Measurements from ENCODE around the gene IFNA14. TPM values are rescaled to one million over a fixed set of nuclear protein-coding genes. Genes with fewer than 3 reads are reported as not detected.

IFNA14 gene
- total RNA-seq, 1 donor from 2014 or later: not detected

GRCh38 chr9:21268347-21268657, 28.5 kb upstream of the IFNA14 start:
- DNase-seq (ENCODE audit: low spot score): no peak
- H3K36me3 Mint-ChIP-seq (ENCODE audit: low read depth, unreplicated experiment): no peaks in the 10 kb centered on the region
- no peak for TF ChIP-seq CTCF (IDR thresholded peaks at IDR 0.05; ENCODE audit: unreplicated experiment)
- no peak overlapping the region for H3K4me3 Mint-ChIP-seq (ENCODE audit: unreplicated experiment)
- H3K9me3 Mint-ChIP-seq (ENCODE audit: unreplicated experiment): no peaks in the 10 kb centered on the region
- H3K4me1 Mint-ChIP-seq (ENCODE audit: unreplicated experiment): peaks cover 5% of the 10 kb centered on the region
- no peaks in the 10 kb centered on the region for H3K27me3 Mint-ChIP-seq (ENCODE audit: unreplicated experiment)
- no peak overlapping the region for H3K27ac Mint-ChIP-seq (ENCODE audit: unreplicated experiment)

GRCh38 chr9:21267485-21268346, 27.9 kb upstream of the IFNA14 start:
- no peak overlapping the region for H3K27ac Mint-ChIP-seq (ENCODE audit: unreplicated experiment)
- no peaks in the 10 kb centered on the region for H3K27me3 Mint-ChIP-seq (ENCODE audit: unreplicated experiment)

GRCh38 chr9:21266733-21267484, 27.1 kb upstream of the IFNA14 start:
- TF ChIP-seq CTCF (IDR thresholded peaks at IDR 0.05; ENCODE audit: unreplicated experiment): no peak
- no peaks in the 10 kb centered on the region for H3K27me3 Mint-ChIP-seq (ENCODE audit: unreplicated experiment)
- no peak overlapping the region for H3K27ac Mint-ChIP-seq (ENCODE audit: unreplicated experiment)
- H3K4me1 Mint-ChIP-seq (ENCODE audit: unreplicated experiment): peaks cover 5% of the 10 kb centered on the region
- no peak for DNase-seq (ENCODE audit: low spot score)
- no peaks in the 10 kb centered on the region for H3K36me3 Mint-ChIP-seq (ENCODE audit: low read depth, unreplicated experiment)
- no peak overlapping the region for H3K4me3 Mint-ChIP-seq (ENCODE audit: unreplicated experiment)
- H3K9me3 Mint-ChIP-seq (ENCODE audit: unreplicated experiment): no peaks in the 10 kb centered on the region

More at GRCh38 chr9:21267485-21268346, 27.9 kb upstream of the IFNA14 start:
- H3K4me3 Mint-ChIP-seq (ENCODE audit: unreplicated experiment): no peak overlapping the region
- no peaks in the 10 kb centered on the region for H3K36me3 Mint-ChIP-seq (ENCODE audit: low read depth, unreplicated experiment)
- no peak for TF ChIP-seq CTCF (IDR thresholded peaks at IDR 0.05; ENCODE audit: unreplicated experiment)
- DNase-seq (ENCODE audit: low spot score): no peak
- H3K4me1 Mint-ChIP-seq (ENCODE audit: unreplicated experiment): peaks cover 5% of the 10 kb centered on the region
- no peaks in the 10 kb centered on the region for H3K9me3 Mint-ChIP-seq (ENCODE audit: unreplicated experiment)

GRCh38 chr9:21265421-21266189, 25.8 kb upstream of the IFNA14 start:
- H3K9me3 Mint-ChIP-seq (ENCODE audit: unreplicated experiment): no peaks in the 10 kb centered on the region
- no peak overlapping the region for H3K4me3 Mint-ChIP-seq (ENCODE audit: unreplicated experiment)
- DNase-seq (ENCODE audit: low spot score): no peak
- peaks cover 3% of the 10 kb centered on the region for H3K4me1 Mint-ChIP-seq (ENCODE audit: unreplicated experiment)
- H3K36me3 Mint-ChIP-seq (ENCODE audit: low read depth, unreplicated experiment): no peaks in the 10 kb centered on the region
- no peak overlapping the region for H3K27ac Mint-ChIP-seq (ENCODE audit: unreplicated experiment)
- TF ChIP-seq CTCF (IDR thresholded peaks at IDR 0.05; ENCODE audit: unreplicated experiment): no peak
- H3K27me3 Mint-ChIP-seq (ENCODE audit: unreplicated experiment): peaks cover 1% of the 10 kb centered on the region
